MM.1S (cell line): Measurements from ENCODE around the gene FMN1.

Experiments
- DNase-seq: peaks from one replicate; pipeline ENCODE4 v3.0.0-alpha.2; 2015
- H2AFZ ChIP-seq: fragments of 300-600 bp; sonication (generic); 2 replicates; pipeline ENCODE4 v1.6.0; 2016; ENCODE audit warnings: antibody characterized with exemption, low read length
- H3F3A ChIP-seq: fragments of 300-600 bp; sonication (generic); 2 replicates; pipeline ENCODE4 v1.6.1; 2016; ENCODE audit warnings: mild to moderate bottlenecking, antibody characterized with exemption, low read length, moderate library complexity, mixed read lengths; ENCODE audit not compliant: insufficient read depth
- H3K27ac ChIP-seq: fragments of 300-600 bp; sonication (generic); 2 replicates; pipeline ENCODE4 v1.5.1; 2016; ENCODE audit warnings: mild to moderate bottlenecking, low read length
- H3K27me3 ChIP-seq: fragments of 300-600 bp; sonication (generic); replicated peaks from 2 replicates; pipeline ENCODE4 v1.6.0; 2016; ENCODE audit warnings: low read length; ENCODE audit not compliant: insufficient read depth
- H3K36me3 ChIP-seq: fragments of 300-600 bp; sonication (generic); replicated peaks from 2 replicates; pipeline ENCODE4 v1.6.1; 2016; ENCODE audit warnings: mild to moderate bottlenecking, low read length, mixed read lengths; ENCODE audit not compliant: insufficient read depth
- H3K4me1 ChIP-seq: fragments of 300-600 bp; sonication (generic); 2 replicates; pipeline ENCODE4 v1.6.1; 2016; ENCODE audit warnings: low read length, mixed read lengths
- H3K4me2 ChIP-seq: fragments of 300-600 bp; sonication (generic); 2 replicates; pipeline ENCODE4 v1.6.0; 2016; ENCODE audit warnings: low read depth, low read length
- H3K4me3 ChIP-seq: fragments of 300-600 bp; sonication (generic); 2 replicates; pipeline ENCODE4 v1.5.1; 2016; ENCODE audit warnings: low read length, mixed read lengths
- H3K79me2 ChIP-seq: fragments of 300-600 bp; sonication (generic); 2 replicates; pipeline ENCODE4 v1.6.1; 2016; ENCODE audit warnings: mixed run types, low read length, mixed read lengths
- H3K9ac ChIP-seq: fragments of 300-600 bp; sonication (generic); 2 replicates; pipeline ENCODE4 v1.6.1; 2016; ENCODE audit warnings: low read length, mixed read lengths
- H3K9me2 ChIP-seq: fragments of 300-600 bp; sonication (generic); replicated peaks from 2 replicates; pipeline ENCODE4 v1.6.1; 2016; ENCODE audit warnings: mild to moderate bottlenecking, low read length, mixed read lengths; ENCODE audit not compliant: insufficient read depth
- H3K9me3 ChIP-seq: fragments of 300-600 bp; sonication (generic); replicated peaks from 2 replicates; pipeline ENCODE4 v1.6.1; 2016; ENCODE audit warnings: mild to moderate bottlenecking, low read length, mixed read lengths; ENCODE audit not compliant: insufficient read depth
- H4K20me1 ChIP-seq: fragments of 300-600 bp; sonication (generic); 2 replicates; pipeline ENCODE4 v1.6.1; 2016; ENCODE audit warnings: mild to moderate bottlenecking, low read length, moderate library complexity, mixed read lengths; ENCODE audit not compliant: insufficient read depth
- EZH2 ChIP-seq: fragments of 300-600 bp; sonication (generic); optimal IDR thresholded peaks from 2 replicates; pipeline ENCODE3; 2017; ENCODE audit warnings: low read depth, mild to moderate bottlenecking, antibody characterized with exemption, low read length, mixed read lengths
- EZH2phosphoT487 ChIP-seq: fragments of 300-600 bp; sonication (generic); IDR thresholded peaks from 2 replicates; pipeline ENCODE4 v1.6.1; 2018; ENCODE audit warnings: antibody characterized with exemption, low read length
- TF ChIP-seq, protein P1 (sequence below): fragments of 300-600 bp; sonication (generic); IDR thresholded peaks from 2 replicates; pipeline ENCODE4 v1.5.1; 2016; ENCODE audit warnings: antibody characterized with exemption, low read length, mixed read lengths

The FMN1 gene

DNA sequence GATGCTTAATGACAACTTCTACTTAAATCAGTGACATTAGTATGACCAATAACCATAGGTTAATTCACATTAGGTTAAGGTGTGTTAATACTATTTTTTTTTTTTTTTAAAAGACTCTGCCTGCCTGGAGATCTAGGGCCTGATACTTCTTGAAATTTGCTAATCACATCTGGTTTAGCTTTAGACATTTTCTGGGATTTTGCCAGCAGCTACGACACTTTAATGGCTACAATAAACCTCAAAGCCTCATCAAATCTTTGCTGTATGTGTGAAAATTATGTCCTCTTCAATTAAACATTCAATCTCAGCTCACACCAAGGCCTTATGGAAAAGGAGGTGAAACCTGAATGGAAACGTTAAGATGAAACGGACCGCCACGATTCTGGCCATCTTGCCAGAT lies 308.8 kb downstream of the FMN1 start:
- no peaks in the 10 kb centered on the region for H3K36me3 ChIP-seq
- H2AFZ ChIP-seq, result no peak overlapping the region
- no peaks in the 10 kb centered on the region for H3K9me3 ChIP-seq
- no peak overlapping the region for H3K27ac ChIP-seq
- H3K4me3 ChIP-seq, result no peak overlapping the region
- DNase-seq, result no peak
- no peaks in the 10 kb centered on the region for H3F3A ChIP-seq
- no peak for TF ChIP-seq EZH2phosphoT487
- TF ChIP-seq, protein P1, sequence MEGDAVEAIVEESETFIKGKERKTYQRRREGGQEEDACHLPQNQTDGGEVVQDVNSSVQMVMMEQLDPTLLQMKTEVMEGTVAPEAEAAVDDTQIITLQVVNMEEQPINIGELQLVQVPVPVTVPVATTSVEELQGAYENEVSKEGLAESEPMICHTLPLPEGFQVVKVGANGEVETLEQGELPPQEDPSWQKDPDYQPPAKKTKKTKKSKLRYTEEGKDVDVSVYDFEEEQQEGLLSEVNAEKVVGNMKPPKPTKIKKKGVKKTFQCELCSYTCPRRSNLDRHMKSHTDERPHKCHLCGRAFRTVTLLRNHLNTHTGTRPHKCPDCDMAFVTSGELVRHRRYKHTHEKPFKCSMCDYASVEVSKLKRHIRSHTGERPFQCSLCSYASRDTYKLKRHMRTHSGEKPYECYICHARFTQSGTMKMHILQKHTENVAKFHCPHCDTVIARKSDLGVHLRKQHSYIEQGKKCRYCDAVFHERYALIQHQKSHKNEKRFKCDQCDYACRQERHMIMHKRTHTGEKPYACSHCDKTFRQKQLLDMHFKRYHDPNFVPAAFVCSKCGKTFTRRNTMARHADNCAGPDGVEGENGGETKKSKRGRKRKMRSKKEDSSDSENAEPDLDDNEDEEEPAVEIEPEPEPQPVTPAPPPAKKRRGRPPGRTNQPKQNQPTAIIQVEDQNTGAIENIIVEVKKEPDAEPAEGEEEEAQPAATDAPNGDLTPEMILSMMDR, result no peak
- TF ChIP-seq EZH2, result no peak
- H3K9ac ChIP-seq, result no peak overlapping the region
- H3K9me2 ChIP-seq, result no peaks in the 10 kb centered on the region
- H3K79me2 ChIP-seq, result no peaks in the 10 kb centered on the region
- no peaks in the 10 kb centered on the region for H4K20me1 ChIP-seq
- H3K27me3 ChIP-seq, result no peaks in the 10 kb centered on the region
- H3K4me1 ChIP-seq, result no peaks in the 10 kb centered on the region
- H3K4me2 ChIP-seq, result no peak overlapping the region

DNA sequence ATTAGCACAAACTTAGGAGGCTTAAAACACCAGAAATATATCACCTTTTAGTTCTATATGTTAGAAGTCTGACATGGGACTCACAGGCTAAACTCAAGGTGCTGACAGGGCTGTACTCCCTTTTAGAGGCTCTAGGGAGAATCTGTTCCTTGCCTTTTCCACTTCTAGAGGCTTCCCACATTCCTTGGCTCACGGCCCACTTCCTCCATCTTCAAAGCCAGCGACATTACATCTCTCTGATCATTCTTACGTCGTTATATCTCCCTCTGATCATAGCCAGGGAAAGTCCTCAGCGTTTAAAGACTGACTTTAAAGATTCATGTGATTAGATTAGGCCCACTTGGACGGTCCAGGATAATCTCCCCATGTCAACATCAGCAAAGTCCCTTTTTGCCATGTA lies 310.4 kb downstream of the FMN1 start:
- Histone ChIP-seq H3K9ac (no peak overlapping the region), H3F3A (0 out of 2 replicates have a peak, but pooled peaks cover 2% of the 10 kb centered on the region), H3K27me3 (no peaks in the 10 kb centered on the region), H3K4me1 (no peaks in the 10 kb centered on the region), H3K36me3 (no peaks in the 10 kb centered on the region), H3K9me3 (no peaks in the 10 kb centered on the region), H3K4me3 (no peak overlapping the region), H2AFZ (no peak overlapping the region), H3K27ac (no peak overlapping the region), H4K20me1 (no peaks in the 10 kb centered on the region), H3K9me2 (no peaks in the 10 kb centered on the region), H3K79me2 (no peaks in the 10 kb centered on the region), H3K4me2 (no peak overlapping the region)
- TF ChIP-seq EZH2 (no peak), EZH2phosphoT487 (no peak)
- TF ChIP-seq, protein P1, result no peak
- no peak for DNase-seq

GRCh38 chr15:32882955-32883354 lies 311.6 kb downstream of the FMN1 start:
- Histone ChIP-seq H3K36me3 (no peaks in the 10 kb centered on the region), H3K4me1 (no peaks in the 10 kb centered on the region), H4K20me1 (no peaks in the 10 kb centered on the region), H3K4me3 (no peak overlapping the region), H3K27me3 (no peaks in the 10 kb centered on the region), H3K9me2 (no peaks in the 10 kb centered on the region), H3F3A (0 out of 2 replicates have a peak, but pooled peaks cover 2% of the 10 kb centered on the region), H3K4me2 (no peak overlapping the region), H3K27ac (no peak overlapping the region), H3K9ac (no peak overlapping the region), H2AFZ (no peak overlapping the region), H3K79me2 (no peaks in the 10 kb centered on the region), H3K9me3 (no peaks in the 10 kb centered on the region)
- TF ChIP-seq EZH2phosphoT487, result no peak
- TF ChIP-seq, protein P1, result no peak
- DNase-seq, result no peak
